Measurements from ENCODE around the gene AGBL5.

Gene AGBL5

GRCh38 chr2:27071277-27071989 is 20.0 kb downstream of the AGBL5 start, which contains the start of gene OST4:
OST4 (minus strand) TSS chr2:27071654.
- TF ChIP-seq CTCF (IDR thresholded peaks at IDR 0.05; ENCODE audit: borderline replicate concordance, extremely low read depth, low read length, poor library complexity, severe bottlenecking) (peak; percentile 11), EZH2 (IDR thresholded peaks at IDR 0.05; ENCODE audit: borderline replicate concordance, low read depth, low read length, severe bottlenecking) (no peak)
- DNase-seq (peak; percentile 89), ATAC-seq (ENCODE audit: insufficient read depth, low read depth) (peak; percentile 90)
- Histone ChIP-seq H3K27me3 (ENCODE audit: insufficient read depth, low read length, poor library complexity) (no peaks in the 10 kb centered on the region), H3K79me2 (ENCODE audit: insufficient read depth, low read length) (peaks cover 28% of the 10 kb centered on the region), H3K9me3 (ENCODE audit: insufficient read depth, low read length, severe bottlenecking) (no peaks in the 10 kb centered on the region), H3K36me3 (ENCODE audit: insufficient read depth, low read length) (peaks cover 35% of the 10 kb centered on the region), H2AFZ (ENCODE audit: low read depth, low read length) (peak within 1 kb of the TSS; percentile 73), H4K20me1 (ENCODE audit: insufficient read depth, low read length) (peaks cover 20% of the 10 kb centered on the region; the same call in 1 of the 2 replicates), H3K4me2 (ENCODE audit: insufficient read depth, low read length) (peak within 1 kb of the TSS; percentile 95), H3K4me1 (ENCODE audit: insufficient read depth, low read length) (peaks cover 55% of the 10 kb centered on the region), H3K27ac (ENCODE audit: low read length) (peak within 1 kb of the TSS; percentile 78), H3K9ac (ENCODE audit: low read depth, low read length) (peak within 1 kb of the TSS; percentile 84), H3K4me3 (ENCODE audit: low read depth in 1 of 2, low read length in 2 of 2) (peak within 1 kb of the TSS; percentile 84 to 91)

- ATAC-seq (ENCODE audit: insufficient read depth, low read depth) = no peak; the same call in 1 of the 3 replicates
- Histone ChIP-seq H3K9ac (ENCODE audit: low read depth, low read length) (peak overlapping the region; percentile 84), H3K27ac (ENCODE audit: low read length) (peak overlapping the region; percentile 78), H3K4me3 (ENCODE audit: low read depth in 1 of 2, low read length in 2 of 2) (peak overlapping the region; percentile 84 to 91; a peak in 3 of 4 replicates), H3K79me2 (ENCODE audit: insufficient read depth, low read length) (peaks cover 28% of the 10 kb centered on the region), H3K27me3 (ENCODE audit: insufficient read depth, low read length, poor library complexity) (no peaks in the 10 kb centered on the region), H3K4me1 (ENCODE audit: insufficient read depth, low read length) (peaks cover 55% of the 10 kb centered on the region), H4K20me1 (ENCODE audit: insufficient read depth, low read length) (peaks cover 20% of the 10 kb centered on the region; the same call in 1 of the 2 replicates), H3K36me3 (ENCODE audit: insufficient read depth, low read length) (peaks cover 35% of the 10 kb centered on the region), H2AFZ (ENCODE audit: low read depth, low read length) (peak overlapping the region; percentile 73), H3K9me3 (ENCODE audit: insufficient read depth, low read length, severe bottlenecking) (no peaks in the 10 kb centered on the region), H3K4me2 (ENCODE audit: insufficient read depth, low read length) (peak overlapping the region; percentile 95)
- no peak for DNase-seq
- TF ChIP-seq CTCF (IDR thresholded peaks at IDR 0.05; ENCODE audit: borderline replicate concordance, extremely low read depth, low read length, poor library complexity, severe bottlenecking) (no peak), EZH2 (IDR thresholded peaks at IDR 0.05; ENCODE audit: borderline replicate concordance, low read depth, low read length, severe bottlenecking) (no peak)
Measured at GRCh38 chr2:27071990-27072830, 20.7 kb downstream of the AGBL5 start.

- Histone ChIP-seq H3K27me3 (ENCODE audit: insufficient read depth, low read length, poor library complexity) (no peaks in the 10 kb centered on the region), H3K4me3 (ENCODE audit: low read depth in 1 of 2, low read length in 2 of 2) (no peak overlapping the region), H3K79me2 (ENCODE audit: insufficient read depth, low read length) (peaks cover 28% of the 10 kb centered on the region), H3K27ac (ENCODE audit: low read length) (no peak overlapping the region), H3K9me3 (ENCODE audit: insufficient read depth, low read length, severe bottlenecking) (no peaks in the 10 kb centered on the region), H3K4me1 (ENCODE audit: insufficient read depth, low read length) (peaks cover 55% of the 10 kb centered on the region), H3K4me2 (ENCODE audit: insufficient read depth, low read length) (peak overlapping the region; percentile 95; the same call in 1 of the 2 replicates), H2AFZ (ENCODE audit: low read depth, low read length) (no peak overlapping the region), H4K20me1 (ENCODE audit: insufficient read depth, low read length) (peaks cover 20% of the 10 kb centered on the region; the same call in 1 of the 2 replicates), H3K36me3 (ENCODE audit: insufficient read depth, low read length) (peaks cover 28% of the 10 kb centered on the region), H3K9ac (ENCODE audit: low read depth, low read length) (no peak overlapping the region)
- DNase-seq (no peak), ATAC-seq (ENCODE audit: insufficient read depth, low read depth) (no peak)
- TF ChIP-seq EZH2 (IDR thresholded peaks at IDR 0.05; ENCODE audit: borderline replicate concordance, low read depth, low read length, severe bottlenecking) (no peak), CTCF (IDR thresholded peaks at IDR 0.05; ENCODE audit: borderline replicate concordance, extremely low read depth, low read length, poor library complexity, severe bottlenecking) (no peak)
Measured at GRCh38 chr2:27072920-27073319, 21.5 kb downstream of the AGBL5 start.

Measured in DND-41 (cell line).